Thymus (tissue), 11 donors: ENCODE results near the gene CBL. TPM values are rescaled to one million over a fixed set of nuclear protein-coding genes. Genes with fewer than 3 reads are reported as not detected.

ENCODE experiments used
- DNase-seq, 9 donors: peaks; one replicate each; pipeline ENCODE4 v3.0.0-alpha.2; 2013; ENCODE audit warnings: low spot score in 9 of 9, low read depth in 6 of 9, missing footprints in 1 of 9
- H3K27ac ChIP-seq, 2 donors: one replicate each; pipeline ENCODE4 v1.5.1; 2013; ENCODE audit warnings: control low read depth in 1 of 2, low read depth in 1 of 2, low read length in 1 of 2, mild to moderate bottlenecking in 1 of 2, moderate library complexity in 1 of 2
- H3K27me3 ChIP-seq, 2 donors: one replicate each; pipeline ENCODE4 v1.5.1; 2013; ENCODE audit warnings: low read length in 1 of 2; ENCODE audit not compliant: control insufficient read depth in 2 of 2, insufficient read depth in 1 of 2
- H3K36me3 ChIP-seq, 2 donors: one replicate each; pipeline ENCODE4 v1.5.1; 2013; ENCODE audit warnings: low read length in 1 of 2, mild to moderate bottlenecking in 1 of 2, moderate library complexity in 1 of 2; ENCODE audit not compliant: control insufficient read depth in 2 of 2, insufficient read depth in 2 of 2
- H3K4me1 ChIP-seq, 2 donors: one replicate each; pipeline ENCODE4 v1.5.1; 2013; ENCODE audit warnings: low read length in 2 of 2; ENCODE audit not compliant: control insufficient read depth in 2 of 2, insufficient read depth in 2 of 2
- H3K4me3 ChIP-seq, 2 donors: one replicate each; pipeline ENCODE4 v1.5.1; 2013; ENCODE audit warnings: low read length in 2 of 2, control low read depth in 1 of 2, mild to moderate bottlenecking in 1 of 2
- H3K9me3 ChIP-seq, 2 donors: one replicate each; pipeline ENCODE4 v1.5.1; 2013; ENCODE audit warnings: low read length in 1 of 2, mild to moderate bottlenecking in 1 of 2; ENCODE audit not compliant: control insufficient read depth in 2 of 2, insufficient read depth in 1 of 2
- WGBS: extraction: QIAGEN DNeasy Blood & Tissue Kit; methylation state at CpG from one replicate; pipeline ENCODE4 v1.1.7; 2013; 5-methylcytosine and 5-hydroxymethylcytosine counted together
- polyA plus RNA-seq: library from polyadenylated mRNA; stranded (reverse); fragments of 200-250 nt; gene quantifications from one replicate; pipeline ENCODE4 v1.2.3, GENCODE V29; 2013
- total RNA-seq: library from RNA; stranded (reverse); fragments of 120-200 nt; gene quantifications from one replicate; pipeline ENCODE4 v1.2.4, GENCODE V29; 2013
- donor health status: healthy.

Gene CBL
- total and polyA plus RNA-seq, 2 donors, result 9.2 to 21.9 TPM

DNA sequence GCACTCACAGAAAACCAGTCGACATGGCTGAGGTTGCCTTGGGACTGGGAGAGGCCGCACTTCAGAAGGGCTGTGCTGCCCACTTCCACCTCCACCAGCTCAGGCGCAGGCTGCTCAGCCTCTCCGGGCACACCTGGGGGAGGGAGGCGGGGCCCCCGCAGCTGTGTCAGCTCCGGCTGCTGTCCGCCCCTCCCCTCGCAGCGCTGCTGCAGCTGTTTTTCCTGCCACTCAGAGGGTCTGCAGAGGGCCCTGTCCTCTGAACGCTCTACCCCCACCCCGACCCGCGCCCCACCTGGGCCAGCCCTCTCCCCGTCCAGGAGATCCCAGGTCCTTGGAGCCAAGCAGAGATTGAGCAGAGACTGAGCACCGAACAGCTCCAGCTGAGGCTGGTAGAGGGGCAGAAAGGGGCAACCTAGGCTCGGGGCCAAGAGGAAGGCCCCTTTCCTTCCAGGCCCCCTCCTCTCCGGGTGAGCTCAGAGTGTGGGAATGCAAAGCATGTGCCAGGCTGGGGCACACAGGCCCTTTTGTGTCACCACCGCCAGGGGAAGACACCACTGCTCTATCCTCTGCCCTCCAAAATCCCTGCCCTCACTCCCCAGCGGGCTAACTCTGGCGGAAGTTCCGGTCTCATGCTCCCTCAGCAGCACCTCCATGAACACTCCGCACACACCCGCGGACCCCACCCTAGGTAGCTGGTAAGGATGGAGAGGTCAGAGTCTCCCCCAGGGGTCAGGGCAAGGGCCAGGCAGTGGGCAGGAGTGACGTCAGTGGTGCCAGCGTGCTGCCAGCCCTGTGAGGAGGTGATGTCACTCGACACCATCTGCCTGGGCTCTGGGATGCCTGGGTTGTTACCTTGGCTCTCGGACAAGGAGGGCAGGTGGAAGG lies 109.2 kb downstream of the CBL start:
- peaks cover 38 to 61% of the 10 kb centered on the region in 2 donors for H3K27me3 ChIP-seq
- peak in 6 of 9 donors; percentile 72 to 91 (median 82) for DNase-seq
- H3K9me3 ChIP-seq, result peaks cover 0 to 19% of the 10 kb centered on the region in 2 donors
- WGBS, result 3% methylated on average over 29 of the region's 29 CpGs
- H3K27ac ChIP-seq, result peak overlapping the region; percentile 21 to 25
- H3K4me1 ChIP-seq, result peaks cover 26 to 62% of the 10 kb centered on the region in 2 donors
- peaks cover 3 to 10% of the 10 kb centered on the region in 2 donors for H3K36me3 ChIP-seq
- peak overlapping the region; percentile 33 to 59 for H3K4me3 ChIP-seq

DNA sequence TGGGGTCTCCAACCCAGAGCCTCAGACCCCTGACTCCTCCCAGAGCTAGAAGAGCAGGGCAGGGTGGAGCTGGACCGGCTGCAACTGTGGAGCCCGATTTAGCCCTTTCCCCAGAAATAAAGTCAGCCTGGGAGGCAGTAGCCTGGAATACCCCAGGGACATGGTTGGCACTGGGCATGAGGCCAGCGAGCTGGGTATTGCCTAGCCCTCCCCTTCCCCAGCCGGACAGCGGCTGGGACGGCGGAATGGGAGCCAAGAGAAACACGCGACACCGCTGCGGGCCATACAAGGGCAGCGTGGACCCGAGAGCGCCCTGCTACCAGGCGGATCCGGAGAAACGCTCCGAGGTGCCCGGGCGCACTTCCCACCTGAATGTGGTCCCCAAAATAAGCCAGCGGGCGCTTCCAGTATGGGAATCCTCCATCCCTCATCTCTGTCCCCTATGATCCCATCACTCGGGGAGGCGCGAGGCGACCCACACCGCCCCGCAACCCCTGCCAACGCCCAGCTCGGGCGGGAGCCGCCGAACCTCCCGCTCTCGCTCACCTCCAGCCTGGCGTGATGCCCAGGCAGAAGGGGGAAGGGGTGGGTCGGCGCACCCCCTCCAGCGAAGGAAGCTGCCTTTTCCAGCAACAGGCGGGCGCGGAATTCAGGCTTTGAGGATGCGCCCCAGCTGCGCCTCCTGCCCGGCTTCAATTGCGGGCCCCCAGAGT lies 110.0 kb downstream of the CBL start:
- Histone ChIP-seq H3K9me3 (peaks cover 0 to 19% of the 10 kb centered on the region in 2 donors), H3K4me3 (peak overlapping the region; percentile 33 to 59), H3K36me3 (peaks cover 2 to 3% of the 10 kb centered on the region in 2 donors), H3K27me3 (peaks cover 42 to 69% of the 10 kb centered on the region in 2 donors), H3K27ac (no peak overlapping the region), H3K4me1 (peaks cover 32 to 70% of the 10 kb centered on the region in 2 donors)
- no peak for DNase-seq
- WGBS, result 1% methylated on average over 46 of the region's 46 CpGs

DNA sequence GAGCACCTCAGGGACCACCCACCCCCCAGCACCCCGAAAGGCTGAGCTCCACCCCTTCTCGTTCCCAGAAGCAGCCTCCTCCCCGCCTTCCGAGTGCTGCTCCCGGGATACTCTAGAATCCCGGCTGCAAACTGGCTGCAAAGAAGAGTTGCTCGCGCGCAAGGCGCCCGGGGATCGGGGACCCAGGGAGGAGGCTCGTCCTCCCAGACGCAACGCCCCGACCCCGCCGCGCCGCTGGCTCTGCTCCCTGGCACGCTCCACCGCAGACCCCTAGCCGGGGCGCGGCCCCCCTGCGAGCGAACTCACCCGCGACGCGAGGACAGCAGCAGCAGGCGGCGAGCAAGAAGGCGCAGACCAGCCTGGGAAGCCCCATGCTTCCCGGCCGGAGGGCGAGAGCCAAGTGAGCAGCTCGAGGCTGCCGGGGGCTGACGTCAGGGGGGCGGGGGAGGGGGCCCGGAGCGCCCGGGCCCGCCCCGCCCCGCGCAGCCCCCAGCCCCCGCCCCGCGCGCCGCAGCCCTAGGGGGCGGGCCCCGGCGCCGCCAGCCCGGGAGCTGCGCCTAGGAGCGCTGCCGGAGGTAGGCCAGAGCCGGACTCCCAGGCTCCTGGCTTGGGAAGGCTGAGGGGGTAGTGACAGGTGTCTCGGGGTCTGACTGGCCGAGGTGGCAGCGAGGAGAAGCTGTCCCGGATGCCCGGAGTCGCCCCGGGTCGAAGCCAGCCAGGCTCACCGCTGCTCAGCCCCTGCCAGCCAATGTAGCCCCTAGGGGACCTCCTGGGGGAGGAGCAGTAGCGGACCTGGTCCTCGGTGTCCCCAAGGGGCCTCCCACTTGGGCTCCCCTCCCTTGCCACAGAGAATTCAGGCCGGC lies 110.8 kb downstream of the CBL start, which contains the start of gene MCAM:
Gene MCAM (minus strand): TSS at position 402 of the 863 bp plus-strand sequence. CDS start 29 bp downstream, at position 373.
- no peaks in the 10 kb centered on the region for H3K36me3 ChIP-seq
- peaks cover 36 to 77% of the 10 kb centered on the region in 2 donors for H3K4me1 ChIP-seq
- peaks cover 42 to 73% of the 10 kb centered on the region in 2 donors for H3K27me3 ChIP-seq
- peak within 1 kb of the TSS; percentile 33 to 59 for H3K4me3 ChIP-seq
- H3K27ac ChIP-seq, result peak within 1 kb of the TSS; percentile 10 to 37
- no peak for DNase-seq
- peaks cover 0 to 19% of the 10 kb centered on the region in 2 donors for H3K9me3 ChIP-seq
- whole genome bisulfite sequencing, result 3% methylated on average over 74 of the region's 74 CpGs

DNA sequence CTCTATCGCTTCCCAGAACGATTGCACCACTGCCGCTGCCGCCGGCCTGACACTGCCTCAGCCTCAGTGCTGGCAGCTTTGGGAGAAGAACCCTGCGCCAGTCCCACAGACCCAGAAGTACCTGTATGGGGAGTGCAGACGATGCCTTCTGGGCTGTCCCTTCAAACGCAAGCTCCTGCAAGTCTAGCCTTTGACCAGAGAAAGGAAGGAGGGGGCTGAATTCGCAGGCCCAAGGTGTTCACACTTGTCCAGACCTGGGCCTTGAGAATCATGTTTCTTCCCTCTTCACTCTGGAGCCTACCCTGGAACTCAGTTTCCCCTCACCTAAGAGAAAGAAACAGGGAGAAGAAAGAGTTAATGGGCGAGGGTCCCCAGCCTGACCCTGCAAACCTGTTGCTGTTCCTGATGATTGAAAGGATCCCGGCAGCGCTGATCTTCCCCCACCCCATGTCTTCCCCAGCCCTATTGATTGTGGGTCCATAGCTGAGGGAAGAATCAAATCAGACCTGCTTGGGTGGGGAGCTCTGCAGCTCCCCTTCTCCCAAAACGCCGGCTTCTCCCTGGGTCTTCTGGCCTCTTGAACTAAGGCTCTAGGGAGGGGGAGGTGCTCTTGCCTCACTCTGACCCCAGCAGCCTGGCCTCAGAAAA lies 111.6 kb downstream of the CBL start:
- 80% methylated on average over 14 of the region's 14 CpGs for WGBS
- Histone ChIP-seq H3K36me3 (no peaks in the 10 kb centered on the region), H3K27ac (peak overlapping the region; percentile 10 to 37), H3K4me1 (peaks cover 36 to 77% of the 10 kb centered on the region in 2 donors), H3K27me3 (peaks cover 42 to 71% of the 10 kb centered on the region in 2 donors), H3K4me3 (peak overlapping the region in 1 of 2 donors; percentile 59), H3K9me3 (peaks cover 0 to 19% of the 10 kb centered on the region in 2 donors)
- no peak for DNase-seq

DNA sequence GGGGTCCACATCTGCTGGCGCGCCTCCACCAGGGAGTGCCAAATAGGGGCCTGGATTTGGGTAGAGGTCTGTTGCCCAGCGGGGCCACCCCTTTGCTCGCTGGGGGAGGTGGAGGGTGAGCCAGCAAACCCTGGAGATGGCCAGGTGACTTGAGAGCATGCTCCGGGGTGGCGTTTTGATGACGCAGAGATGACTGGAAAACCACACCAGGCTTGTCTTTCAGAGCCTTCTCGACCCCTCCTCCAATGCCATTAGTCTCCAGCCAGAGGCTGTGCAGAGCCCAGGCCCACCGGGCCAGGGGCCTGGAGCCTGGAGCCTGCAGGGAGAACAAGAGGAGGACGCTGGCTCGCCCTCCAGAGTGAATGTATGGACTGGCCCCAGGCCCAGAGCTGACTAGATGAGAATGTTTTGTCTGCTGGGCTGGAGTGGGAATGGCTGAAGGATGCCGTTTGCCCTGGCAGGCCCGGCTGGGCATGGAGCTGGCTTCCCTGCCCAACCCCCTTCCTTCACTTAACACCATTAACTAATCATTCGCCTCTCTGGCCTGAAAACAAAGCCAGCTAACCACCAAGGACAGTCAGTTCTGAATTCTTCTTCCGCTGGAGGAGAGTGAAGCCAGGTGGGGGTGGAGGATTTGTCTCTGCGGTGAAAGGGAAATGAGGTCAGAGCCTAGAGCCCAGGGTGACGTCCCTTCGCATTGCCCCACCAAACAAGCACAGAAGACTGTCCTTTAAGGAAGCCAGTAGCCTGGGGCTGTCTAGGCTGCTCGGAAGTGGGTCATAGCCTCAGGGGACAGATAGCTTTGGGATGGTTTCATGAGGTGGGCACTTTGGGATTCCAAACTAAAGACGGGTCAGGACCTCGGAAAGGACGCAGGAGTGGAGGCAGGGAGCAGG lies 112.3 kb downstream of the CBL start:
- peaks cover 36 to 77% of the 10 kb centered on the region in 2 donors for H3K4me1 ChIP-seq
- H3K27ac ChIP-seq, result peak overlapping the region; percentile 37 to 73
- peaks cover 0 to 19% of the 10 kb centered on the region in 2 donors for H3K9me3 ChIP-seq
- WGBS, result 84% methylated on average over 22 of the region's 22 CpGs
- no peaks in the 10 kb centered on the region for H3K36me3 ChIP-seq
- peaks cover 42 to 71% of the 10 kb centered on the region in 2 donors for H3K27me3 ChIP-seq
- DNase-seq, result peak in 2 of 9 donors; percentile 71 to 80
- no peak overlapping the region for H3K4me3 ChIP-seq

DNA sequence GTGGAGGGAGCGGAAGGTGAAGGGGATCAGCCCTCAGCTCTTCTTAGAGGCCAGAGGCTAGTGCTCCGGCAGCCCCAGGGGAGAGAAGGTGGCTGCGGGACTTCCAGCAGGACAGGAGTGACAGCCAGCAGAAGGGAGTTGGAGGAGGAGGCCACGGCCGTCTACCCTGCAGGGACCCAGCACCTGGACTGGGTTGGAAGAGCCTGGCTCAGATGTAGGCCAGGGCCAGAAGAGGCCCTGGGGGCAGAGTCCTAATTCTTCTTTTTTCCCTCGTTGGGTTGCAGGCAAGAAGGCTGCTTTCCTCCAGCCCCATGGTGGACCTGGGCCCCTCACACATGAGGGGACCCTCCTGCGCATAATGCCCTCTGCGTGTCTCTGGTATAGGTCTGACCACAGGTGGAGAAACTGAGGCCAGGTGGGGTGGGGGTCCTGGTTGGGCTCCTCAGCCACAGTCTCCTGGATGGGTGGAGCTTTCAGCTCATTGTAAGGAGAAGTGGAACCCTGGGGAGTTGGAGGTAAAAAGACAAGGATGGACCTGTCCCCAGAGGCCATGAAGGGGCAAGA lies 113.1 kb downstream of the CBL start:
- peaks cover 42 to 71% of the 10 kb centered on the region in 2 donors for H3K27me3 ChIP-seq
- H3K4me1 ChIP-seq, result peaks cover 35 to 74% of the 10 kb centered on the region in 2 donors
- peaks cover 0 to 19% of the 10 kb centered on the region in 2 donors for H3K9me3 ChIP-seq
- 90% methylated on average over 8 of the region's 8 CpGs for WGBS
- no peaks in the 10 kb centered on the region for H3K36me3 ChIP-seq
- H3K4me3 ChIP-seq, result no peak overlapping the region
- H3K27ac ChIP-seq, result peak overlapping the region; percentile 10 to 73
- no peak for DNase-seq

DNA sequence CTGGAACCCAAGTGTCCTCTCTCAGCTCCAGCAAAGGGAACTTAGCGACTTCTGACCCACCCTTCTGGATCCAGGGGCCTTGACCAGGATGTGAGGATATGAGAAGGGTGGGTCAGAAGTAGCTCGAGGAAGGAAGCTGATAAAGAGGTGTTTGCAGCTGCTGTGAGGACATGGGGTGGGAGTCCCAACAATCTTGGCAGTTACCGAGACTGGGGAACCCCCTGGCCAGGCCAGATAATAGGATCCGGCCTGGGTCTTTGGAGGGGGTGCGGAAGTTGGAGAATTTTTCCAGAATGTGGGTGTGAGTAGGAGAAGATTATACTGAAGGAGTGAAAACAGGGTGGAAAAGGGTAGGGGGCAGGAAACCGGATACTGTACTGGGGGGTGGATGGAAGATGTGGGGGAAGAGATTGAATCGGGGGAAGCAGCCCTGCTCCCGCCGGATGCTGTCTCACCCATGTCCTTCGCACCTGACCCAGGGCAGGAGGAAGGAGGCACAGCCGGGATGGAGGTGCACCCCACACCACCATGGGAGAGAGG lies 113.6 kb downstream of the CBL start:
- peak overlapping the region; percentile 10 to 55 for H3K27ac ChIP-seq
- 74% methylated on average over 11 of the region's 11 CpGs for WGBS
- no peak for DNase-seq
- no peak overlapping the region for H3K4me3 ChIP-seq
- no peaks in the 10 kb centered on the region for H3K36me3 ChIP-seq
- peaks cover 42 to 67% of the 10 kb centered on the region in 2 donors for H3K27me3 ChIP-seq
- peaks cover 30 to 69% of the 10 kb centered on the region in 2 donors for H3K4me1 ChIP-seq
- H3K9me3 ChIP-seq, result peaks cover 0 to 15% of the 10 kb centered on the region in 2 donors
